ENCODE measurements around the gene ASXL1. TPM values are rescaled to one million over a fixed set of nuclear protein-coding genes. Genes with fewer than 3 reads are reported as not detected.

The ASXL1 gene
- total and polyA plus RNA-seq, 10 of the 15 experiments (the other 5 are each of a cell fraction or from before 2014, with no cell fraction given): 11.0 to 87.6 (median 56.8) TPM

GRCh38 chr20:32432277-32432676 is 74.1 kb downstream of the ASXL1 start:
- no peak for FAIRE-seq
- no peak overlapping the region for H3K4me2 ChIP-seq (ENCODE audit: control insufficient read depth, insufficient read depth)
- DNase-seq (ENCODE audit: low read depth, low spot score): no peak
- BruUV-seq (replicated peaks): no TSS peak
- no peak overlapping the region for H2AFZ ChIP-seq (ENCODE audit: control insufficient read depth, low read depth, low read length)
- POLR2A ChIA-PET: no interaction called here
- H3K27ac ChIP-seq (ENCODE audit: control insufficient read depth, insufficient read depth): no peak overlapping the region
- TF ChIP-seq NFYA (IDR thresholded peaks at IDR 0.05; ENCODE audit: borderline replicate concordance, low read depth, low read length): no peak
- no peak for TF ChIP-seq BCLAF1 (IDR thresholded peaks at IDR 0.05)
- TF ChIP-seq ATF2 (IDR thresholded peaks at IDR 0.05; ENCODE audit: low read length): no peak
- TF ChIP-seq SREBF1 (IDR thresholded peaks at IDR 0.05; ENCODE audit: low read length): no peak
- no peak for TF ChIP-seq SP1 (IDR thresholded peaks at IDR 0.05; ENCODE audit: low read depth, low read length)
- TF ChIP-seq RCOR1 (conservative IDR thresholded peaks at IDR 0.05; ENCODE audit: low read depth, low read length): no peak
- TF ChIP-seq IKZF1 (conservative IDR thresholded peaks at IDR 0.05): no peak
- no peak for TF ChIP-seq KDM1A (IDR thresholded peaks at IDR 0.05; ENCODE audit: borderline replicate concordance)
- TF ChIP-seq TCF3 (IDR thresholded peaks at IDR 0.05; ENCODE audit: borderline replicate concordance, insufficient read depth, low read depth, low read length): no peak
- no peak for TF ChIP-seq KLF5 (IDR thresholded peaks at IDR 0.05; ENCODE audit: partially characterized antibody)
- TF ChIP-seq WRNIP1 (IDR thresholded peaks at IDR 0.05; ENCODE audit: borderline replicate concordance, low read depth, low read length): no peak
- no peak for TF ChIP-seq ZBTB11 (CRISPR knock-in tag; IDR thresholded peaks at IDR 0.05)
- 71% methylated on average over 2 of the region's 2 CpGs for WGBS (ENCODE audit: insufficient coverage, insufficient replicate concordance, low lambda C conversion rate, missing lambda C conversion rate)
- H3K4me3 ChIP-seq: no peak overlapping the region
- RAD21 ChIA-PET (ENCODE audit: unreplicated experiment): no interaction called here
- peaks cover 52 to 63% of the 10 kb centered on the region in 2 experiments for H3K36me3 ChIP-seq (ENCODE audit: control insufficient read depth in 2 of 2, insufficient read depth in 2 of 2, low read length in 1 of 2)
- no peaks in the 10 kb centered on the region for H3K79me2 ChIP-seq (ENCODE audit: control insufficient read depth, insufficient read depth, low read length)
- in situ Hi-C loops (cut with MboI) (no loop called here), intact Hi-C loops (cut with micrococcal nuclease; ENCODE audit: unreplicated experiment) (no loop called here)
- no peak overlapping the region for H3K9ac ChIP-seq (ENCODE audit: control insufficient read depth, insufficient read depth, low read length)
- no peaks in the 10 kb centered on the region for H3K27me3 ChIP-seq (replicated peaks in 1 of 2; ENCODE audit: control insufficient read depth in 2 of 2, insufficient read depth in 2 of 2, low read length in 1 of 2)
- ATAC-seq: no peak
- H4K20me1 ChIP-seq (ENCODE audit: control insufficient read depth, insufficient read depth): no peaks in the 10 kb centered on the region
- no peaks in the 10 kb centered on the region for H3K9me3 ChIP-seq (replicated peaks; ENCODE audit: control insufficient read depth, insufficient read depth, low read length)
- CTCF ChIA-PET: interaction anchor here (0.8 kb wide), 1 partner anchor 12 kb away, joined by 3 read pairs; no protein-coding TSS in a partner anchor
- SMC1A ChIA-PET (ENCODE audit: uncharacterized antibody, unreplicated experiment): interaction anchor here (0.9 kb wide), 1 partner anchor 383 kb away, joined by 3 read pairs; no protein-coding TSS in a partner anchor
- no peaks in the 10 kb centered on the region for H3K4me1 ChIP-seq (ENCODE audit: control insufficient read depth, insufficient read depth, low read length)
